Tibial artery (tissue), 4 donors: Measurements from ENCODE around the gene RBM38.
"Not testable (repeated sequence)": the region's sequence is repeated elsewhere in the genome, so short reads cannot be mapped to it uniquely, and the experiment has no call there.

Experiments
- DNase-seq, 2 donors: peaks; one replicate each; pipeline ENCODE4 v3.0.0-alpha.2; 2019
- H3K27ac ChIP-seq, 2 donors: fragments of 200-600 bp; sonication (generic) in 1 of 2; 1 replicate in 1 of 2; 2 replicates in 1 of 2; pipeline ENCODE4 v1.5.1; 2018 to 2019; ENCODE audit warnings: mild to moderate bottlenecking in 1 of 2
- H3K27me3 ChIP-seq, 2 donors: fragments of 200-600 bp; sonication (generic) in 1 of 2; one replicate each; pipeline versions ENCODE4 v1.5.1 to v1.6.0; 2016 to 2019
- H3K36me3 ChIP-seq, 3 donors: fragments of 200-600 bp; sonication (generic) in 2 of 3; one replicate each; pipeline ENCODE4 v1.5.1; 2016 to 2019; ENCODE audit warnings: mild to moderate bottlenecking in 2 of 3
- H3K4me1 ChIP-seq, 4 donors: fragments of 200-600 bp; sonication (generic) in 2 of 4; 1 replicate in 3 of 4; 2 replicates in 1 of 4; pipeline ENCODE4 v1.5.1; 2016 to 2019
- H3K4me3 ChIP-seq, 2 donors: fragments of 200-600 bp; sonication (generic) in 1 of 2; 1 replicate in 1 of 2; 2 replicates in 1 of 2; pipeline ENCODE4 v1.5.1; 2018 to 2019; ENCODE audit warnings: mild to moderate bottlenecking in 2 of 2
- H3K9me3 ChIP-seq, 3 donors: fragments of 200-600 bp; sonication (generic) in 1 of 3; one replicate each; pipeline ENCODE4 v1.5.1; 2016 to 2019
- CTCF ChIP-seq, 2 experiments: fragments of 200-600 bp in 1 of 2; fragments of 450-650 bp in 1 of 2; IDR thresholded peaks; one replicate each; pipeline ENCODE4 v1.5.1; 2017 to 2019; ENCODE audit warnings: antibody characterized with exemption in 2 of 2, mild to moderate bottlenecking in 1 of 2, moderate library complexity in 1 of 2
- intact Hi-C: fragments of 100-400 bp; cut with DNase I; formaldehyde crosslinking; loops from one replicate; pipeline ENCODE4 v1.15.0; 2023; ENCODE audit warnings: low total_unique reads

The RBM38 gene

GRCh38 chr20:57426831-57427230 is 35.6 kb downstream of the RBM38 start:
- intact Hi-C loops = no loop called here
- no peaks in the 10 kb centered on the region for H3K36me3 ChIP-seq
- no peak overlapping the region for H3K4me3 ChIP-seq
- peaks cover 0 to 9% of the 10 kb centered on the region in 2 donors for H3K27me3 ChIP-seq
- no peak for DNase-seq
- no peak for TF ChIP-seq CTCF (IDR thresholded peaks at IDR 0.05)
- no peaks in the 10 kb centered on the region for H3K9me3 ChIP-seq
- no peak overlapping the region for H3K27ac ChIP-seq
- H3K4me1 ChIP-seq = peaks cover 0 to 10% (median 5%) of the 10 kb centered on the region in 4 donors

- Histone ChIP-seq H3K9me3 (no peaks in the 10 kb centered on the region), H3K27ac (no peak overlapping the region), H3K4me1 (peaks cover 0 to 20% (median 8%) of the 10 kb centered on the region in 4 donors), H3K27me3 (peaks cover 0 to 6% of the 10 kb centered on the region in 2 donors), H3K4me3 (no peak overlapping the region), H3K36me3 (no peaks in the 10 kb centered on the region)
- intact Hi-C loops = no loop called here
- no peak for DNase-seq
- TF ChIP-seq CTCF (IDR thresholded peaks at IDR 0.05) = no peak
These were observed 37.3 kb downstream of the RBM38 start for GRCh38 chr20:57428324-57429158.

GRCh38 chr20:57429159-57429496 is 37.9 kb downstream of the RBM38 start:
- Histone ChIP-seq H3K4me3 (no peak overlapping the region), H3K27me3 (peaks cover 0 to 6% of the 10 kb centered on the region in 2 donors), H3K4me1 (peaks cover 0 to 21% (median 8%) of the 10 kb centered on the region in 4 donors), H3K36me3 (no peaks in the 10 kb centered on the region), H3K9me3 (no peaks in the 10 kb centered on the region), H3K27ac (no peak overlapping the region)
- intact Hi-C loops = no loop called here
- TF ChIP-seq CTCF (IDR thresholded peaks at IDR 0.05) = no peak
- DNase-seq = no peak

- no peaks in the 10 kb centered on the region for H3K9me3 ChIP-seq
- TF ChIP-seq CTCF (IDR thresholded peaks at IDR 0.05) = no peak
- peaks cover 0 to 21% (median 9%) of the 10 kb centered on the region in 4 donors for H3K4me1 ChIP-seq
- H3K36me3 ChIP-seq = no peaks in the 10 kb centered on the region
- peaks cover 0 to 6% of the 10 kb centered on the region in 2 donors for H3K27me3 ChIP-seq
- no peak overlapping the region for H3K4me3 ChIP-seq
- H3K27ac ChIP-seq = no peak overlapping the region
- intact Hi-C loops = no loop called here
- no peak for DNase-seq
These were observed 38.5 kb downstream of the RBM38 start for GRCh38 chr20:57429580-57430200.

- intact Hi-C loops, H3K4me3 ChIP-seq, DNase-seq: not testable (repeated sequence)
These were observed 39.0 kb downstream of the RBM38 start for GRCh38 chr20:57430201-57430596.

GRCh38 chr20:57431539-57431835 is 40.3 kb downstream of the RBM38 start:
- Histone ChIP-seq H3K9me3 (no peaks in the 10 kb centered on the region), H3K4me1 (peaks cover 0 to 38% (median 24%) of the 10 kb centered on the region in 4 donors), H3K27me3 (no peaks in the 10 kb centered on the region), H3K4me3 (no peak overlapping the region), H3K36me3 (no peaks in the 10 kb centered on the region), H3K27ac (no peak overlapping the region)
- intact Hi-C loops = no loop called here
- no peak for DNase-seq
- TF ChIP-seq CTCF (IDR thresholded peaks at IDR 0.05) = no peak

More at GRCh38 chr20:57430201-57430596, 39.0 kb downstream of the RBM38 start:
- H3K27me3 ChIP-seq, H3K27ac ChIP-seq, H3K9me3 ChIP-seq, H3K36me3 ChIP-seq: not testable (repeated sequence)
- H3K4me1 ChIP-seq = peaks cover 0 to 25% (median 12%) of the 10 kb centered on the region in 4 donors
